GM21723 (cell line): ENCODE data around the gene LRRC8D.
"Not testable (repeated sequence)": the region's sequence is repeated elsewhere in the genome, so short reads cannot be mapped to it uniquely, and the experiment has no call there.

Experiments
- ATAC-seq: cut with Tn5 transposase; IDR thresholded peaks from one replicate; pipeline ENCODE4 v1.9.1; 2021; ENCODE audit warnings: mild to moderate bottlenecking, moderate library complexity; ENCODE audit not compliant: unreplicated experiment

LRRC8D gene

DNA sequence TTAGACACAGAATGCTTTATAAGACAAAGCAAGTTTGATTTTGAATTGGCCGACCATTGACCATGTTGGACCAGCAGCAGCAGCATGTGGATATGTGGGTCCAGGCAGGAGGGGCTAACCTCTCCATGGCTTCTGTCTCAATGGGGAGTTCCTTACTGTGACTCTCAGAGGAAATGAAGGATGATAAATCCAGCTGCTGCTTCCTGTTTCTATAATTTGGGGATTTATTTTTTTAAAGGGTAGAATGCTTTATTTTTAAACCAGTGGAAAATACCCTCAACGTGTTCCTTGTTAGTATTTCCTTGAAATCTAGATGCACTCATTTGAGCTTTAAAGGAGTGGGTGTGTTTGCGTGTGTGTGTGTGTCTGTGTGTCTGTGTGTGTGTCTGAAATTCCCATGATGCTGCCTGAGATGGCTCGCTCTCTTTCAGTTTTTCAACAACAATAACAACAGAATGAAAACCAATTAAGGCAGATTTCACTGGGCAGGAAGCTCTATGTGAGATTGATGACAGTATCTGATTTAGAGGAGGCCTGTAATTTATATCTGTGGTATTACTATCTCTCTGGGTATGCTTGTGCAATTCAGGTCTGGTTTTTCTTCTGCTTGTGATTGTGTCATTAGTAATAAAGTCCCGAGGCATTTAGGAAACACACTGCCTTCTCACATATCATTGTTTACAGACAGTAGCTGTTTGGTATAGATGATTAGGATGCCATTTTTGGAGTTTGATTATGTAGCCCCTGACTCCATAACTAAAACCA lies 88.0 kb downstream of the LRRC8D start:
- ATAC-seq, result no peak

DNA sequence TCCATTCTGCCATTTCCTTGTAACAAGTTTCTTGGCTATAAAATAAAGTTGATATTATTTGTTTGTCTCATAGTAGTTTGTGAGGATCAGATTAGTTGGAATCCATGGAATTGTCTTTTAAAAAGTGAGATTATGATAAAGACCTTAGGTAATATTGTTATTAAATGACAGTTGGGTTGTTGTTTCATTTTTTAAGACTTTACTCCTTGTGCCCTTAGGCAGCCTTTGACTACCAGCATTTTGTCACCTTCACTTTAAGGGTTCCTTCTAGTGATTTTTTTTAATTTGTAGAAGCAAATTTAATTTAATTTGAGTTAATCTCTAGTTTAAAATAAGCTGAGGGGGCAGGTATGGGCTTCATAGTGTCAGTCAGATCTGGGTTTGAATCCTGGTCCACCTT lies 89.4 kb downstream of the LRRC8D start:
- ATAC-seq, result no peak

DNA sequence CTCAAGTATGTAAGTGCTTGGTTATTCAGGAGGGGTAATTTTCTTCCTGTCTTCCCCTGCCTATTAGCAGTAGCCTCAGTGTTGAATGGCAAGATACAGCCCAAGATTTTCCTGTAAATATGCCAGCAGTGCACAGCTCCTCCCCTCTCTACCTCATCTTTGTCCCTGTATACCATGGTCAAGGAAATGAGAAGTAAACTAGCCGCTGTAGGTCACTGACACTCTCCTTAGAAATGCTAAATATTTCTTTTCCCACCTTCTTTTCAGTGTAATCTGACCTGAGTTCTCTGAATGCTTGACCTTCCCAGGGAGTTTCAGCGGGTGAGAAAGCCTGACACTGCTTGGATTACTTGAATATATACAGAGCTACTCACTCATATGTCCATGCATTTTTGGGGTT lies 89.9 kb downstream of the LRRC8D start:
- ATAC-seq, result no peak

DNA sequence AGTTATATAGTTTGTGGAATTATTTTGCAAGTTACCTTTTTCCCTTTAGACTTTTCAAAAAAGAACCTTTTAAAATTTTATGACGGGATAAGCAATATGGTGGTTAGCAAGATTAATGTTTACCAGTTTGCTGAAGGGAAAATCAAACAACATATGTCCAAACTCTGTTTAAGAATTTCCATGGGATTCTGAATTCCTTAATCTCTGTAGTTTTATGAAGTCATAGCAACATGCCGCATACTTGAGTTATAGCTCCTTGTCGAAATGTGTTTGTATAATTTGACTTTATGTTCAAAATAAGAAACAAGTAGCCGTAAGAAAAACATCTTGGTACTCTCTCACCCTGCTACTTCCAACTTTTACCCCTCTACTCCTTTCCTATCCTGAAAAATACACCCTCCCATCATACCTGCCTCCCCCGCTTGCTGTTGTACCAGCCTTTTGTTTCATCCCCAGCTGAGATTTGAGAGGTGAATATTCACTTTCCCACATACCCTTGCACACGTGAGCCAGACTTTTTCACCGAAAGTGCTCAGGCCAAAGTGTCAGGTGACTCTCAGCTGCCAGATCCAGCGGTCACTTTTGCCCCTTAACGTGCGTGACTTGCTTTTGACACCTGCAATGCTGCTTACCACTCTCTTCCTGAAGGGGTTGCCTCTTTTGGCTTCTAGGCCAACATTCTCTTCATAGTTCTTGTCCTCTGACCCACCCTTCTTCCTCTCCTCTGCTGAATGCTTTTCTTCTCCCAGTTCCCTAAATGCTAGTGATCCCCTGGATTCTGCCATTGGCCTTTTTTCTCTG lies 90.6 kb downstream of the LRRC8D start:
- no peak for ATAC-seq

DNA sequence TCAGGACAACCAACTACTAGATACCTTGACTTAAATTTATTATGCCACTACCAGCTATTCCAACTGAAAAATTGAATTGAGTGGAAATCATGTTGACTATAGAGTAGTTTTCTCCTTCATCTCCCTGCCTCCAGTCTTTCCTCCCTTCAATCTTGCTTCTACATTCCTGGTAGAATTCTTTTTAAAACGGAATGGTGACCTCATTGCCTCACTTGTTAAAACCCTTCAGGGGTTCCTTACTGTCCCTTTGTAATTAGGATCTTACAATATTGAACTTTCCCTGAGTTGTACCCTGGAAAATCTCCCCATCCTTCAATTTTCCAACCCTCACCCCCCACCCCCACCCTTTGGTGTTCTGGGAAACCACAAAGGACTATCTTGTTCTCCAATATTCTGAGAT lies 91.2 kb downstream of the LRRC8D start:
- ATAC-seq, result no peak

DNA sequence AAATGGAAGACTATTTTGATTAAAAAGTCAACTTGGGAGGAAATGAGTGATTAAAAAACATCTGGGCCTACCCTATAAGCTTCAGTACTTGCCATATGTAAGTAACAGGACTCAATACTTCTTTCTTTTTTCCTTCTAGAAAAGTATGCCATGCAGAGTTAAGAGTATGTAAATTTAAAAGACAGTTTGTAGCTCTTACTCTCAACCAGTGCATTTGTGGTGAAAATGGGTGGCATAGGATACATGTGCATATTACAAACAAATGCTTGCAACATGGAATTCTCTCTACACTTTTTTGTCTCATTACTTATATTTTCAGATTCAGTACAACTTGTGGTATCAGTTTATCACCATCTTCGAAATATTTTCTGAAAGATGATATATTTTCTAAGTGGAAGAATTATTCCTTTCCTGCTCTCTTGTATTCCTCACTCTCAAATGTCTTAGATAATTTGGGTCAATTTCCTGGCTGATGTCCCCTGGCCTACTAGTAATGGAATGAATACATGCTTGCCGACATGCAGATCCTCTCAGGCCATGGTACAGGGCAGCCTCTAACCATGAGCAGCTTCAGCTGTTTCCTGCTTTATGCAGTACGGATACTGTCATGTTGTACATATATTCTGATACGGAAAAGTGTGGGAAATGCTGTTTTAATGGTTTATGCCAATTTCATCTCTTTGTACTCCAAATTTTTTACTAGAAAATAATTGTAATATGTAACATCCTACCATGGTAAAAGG lies 92.7 kb downstream of the LRRC8D start:
- ATAC-seq, result no peak

DNA sequence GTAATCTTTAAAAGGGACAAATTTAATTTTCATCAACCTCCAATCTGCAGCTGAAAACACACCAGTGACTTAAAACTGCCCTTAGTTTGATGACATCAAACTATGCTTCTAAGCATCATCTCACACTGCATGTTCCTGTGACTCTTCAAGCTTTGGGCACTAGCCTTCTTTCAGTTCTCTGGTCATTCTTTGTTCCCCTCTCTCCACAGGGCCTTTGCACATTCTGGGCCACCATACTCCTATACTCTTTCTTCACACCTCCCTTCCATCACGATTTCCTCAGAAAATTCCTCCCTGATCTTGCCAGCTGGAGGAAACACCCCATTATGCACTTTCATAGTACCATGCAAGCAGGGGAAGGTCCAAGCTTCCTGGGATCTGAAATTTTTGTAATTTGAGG lies 96.5 kb downstream of the LRRC8D start:
- no peak for ATAC-seq

DNA sequence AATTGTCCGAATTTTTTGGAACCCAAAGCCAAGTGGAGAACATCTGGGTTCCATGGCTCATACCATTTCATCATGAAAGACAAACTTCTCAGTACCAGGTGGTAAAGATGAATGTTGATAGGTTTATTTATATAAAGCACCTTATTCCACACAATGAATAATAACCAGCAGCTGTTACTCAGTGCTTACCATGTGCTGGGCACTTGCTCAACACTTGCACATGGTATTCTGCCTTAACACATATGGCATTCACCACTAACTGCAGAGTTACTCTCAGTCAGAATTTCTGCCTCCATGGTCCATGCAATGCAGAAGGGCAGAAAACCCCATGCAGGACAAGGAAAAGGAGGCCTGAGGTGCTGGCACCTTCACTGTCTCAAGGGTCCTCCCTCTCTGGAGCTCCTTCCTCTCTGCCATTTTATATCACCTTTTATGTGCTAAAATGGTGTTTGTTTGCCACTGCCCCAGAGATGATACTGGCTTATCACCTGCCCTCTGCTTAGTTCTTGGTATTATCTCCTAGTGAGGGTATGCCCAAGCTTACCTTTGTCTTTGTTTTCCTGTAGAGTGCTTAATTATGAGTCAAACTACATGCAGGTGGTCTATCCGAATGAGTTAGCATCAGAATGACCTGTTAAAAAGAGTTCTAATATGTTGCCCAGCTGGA lies 97.4 kb downstream of the LRRC8D start:
- no peak for ATAC-seq

DNA sequence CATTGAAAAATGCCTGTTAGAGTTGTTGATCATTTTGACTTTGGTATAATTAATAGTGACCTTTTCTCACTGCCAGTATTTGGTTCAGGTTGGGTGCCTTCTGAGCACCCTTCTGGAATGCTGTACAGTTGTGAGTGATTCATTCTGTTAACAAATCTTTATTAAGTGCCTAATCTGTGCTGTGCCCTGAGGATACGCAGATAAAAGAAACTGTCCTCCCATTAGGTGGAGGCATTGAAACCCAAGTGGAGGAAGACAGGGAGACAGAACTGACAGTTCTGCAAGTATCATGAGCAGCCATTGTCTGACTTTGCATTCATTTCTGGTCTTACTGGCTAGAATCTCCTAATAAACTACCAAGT lies 97.9 kb downstream of the LRRC8D start:
- ATAC-seq, result no peak

DNA sequence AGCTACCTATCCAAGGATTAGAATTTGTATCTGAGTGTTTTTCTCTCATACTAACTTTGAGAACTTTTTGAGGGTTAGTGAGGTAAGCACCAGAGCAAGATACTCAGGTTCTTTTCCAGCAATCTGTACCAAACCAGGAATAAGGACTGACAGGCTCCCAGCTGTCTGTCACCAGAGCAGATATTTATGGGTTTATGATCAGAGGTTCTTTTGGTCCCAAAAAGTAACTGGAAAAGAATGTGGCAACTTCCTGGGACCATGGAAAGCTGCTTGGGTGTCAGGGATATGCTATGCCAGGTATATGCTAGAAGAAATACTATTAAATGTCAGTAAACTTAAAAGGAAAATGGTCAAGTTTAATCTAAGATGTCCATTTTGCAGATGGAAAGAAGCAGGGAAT lies 98.3 kb downstream of the LRRC8D start:
- ATAC-seq, result no peak

DNA sequence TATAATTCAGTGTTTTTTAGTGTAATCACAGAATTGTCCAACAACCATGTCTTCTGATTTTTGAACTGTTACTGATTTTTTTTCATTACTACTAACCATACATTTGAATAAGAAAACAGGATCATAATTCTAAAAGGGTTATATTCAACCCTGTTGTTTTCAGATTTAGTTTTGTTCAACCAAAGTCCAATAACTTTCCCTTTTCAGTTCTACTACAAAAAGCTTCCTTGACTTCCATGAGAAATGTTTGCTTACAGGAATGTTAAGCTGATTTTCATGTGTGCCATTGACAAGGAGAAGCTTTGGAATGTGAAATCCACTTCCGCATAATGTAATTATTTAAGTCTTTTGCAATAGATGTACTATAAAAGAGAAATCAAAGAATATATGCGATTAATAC lies 102.1 kb downstream of the LRRC8D start:
- ATAC-seq, result no peak

DNA sequence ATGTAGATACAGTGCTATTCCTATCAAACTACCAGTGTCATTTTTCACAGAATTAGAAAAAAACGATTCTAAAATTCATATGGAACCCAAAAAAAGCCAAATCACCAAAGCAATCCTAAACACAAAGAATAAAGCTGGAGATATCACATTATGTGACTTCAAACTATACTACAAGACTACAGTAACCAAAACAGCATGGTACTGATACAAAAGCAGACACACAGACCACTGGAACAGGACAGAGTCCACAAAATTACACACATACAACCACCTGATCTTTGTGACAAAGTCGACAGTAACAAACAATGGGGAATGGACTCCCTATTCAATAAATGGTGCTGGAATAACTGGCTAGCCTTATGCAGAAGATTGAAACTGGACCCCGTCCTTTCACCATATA lies 102.7 kb downstream of the LRRC8D start:
- ATAC-seq, result no peak

DNA sequence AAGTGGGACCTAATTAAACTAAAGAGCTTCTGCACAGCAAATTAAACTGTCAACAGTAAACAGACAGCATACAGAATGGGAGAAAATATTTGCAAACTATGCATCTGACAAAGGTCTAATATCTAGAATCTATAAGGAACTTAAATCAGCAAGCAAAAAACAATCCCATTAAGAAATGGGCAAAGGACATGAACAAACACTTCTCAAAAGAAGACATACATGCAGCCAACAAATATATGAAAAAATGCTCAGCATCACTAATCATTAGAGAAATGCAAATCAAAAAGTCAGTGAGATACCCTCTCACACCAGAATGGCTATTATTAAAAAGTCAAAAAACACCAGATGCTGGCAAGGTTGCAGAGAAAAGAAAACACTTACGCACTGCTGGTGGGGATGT lies 103.2 kb downstream of the LRRC8D start:
- not testable (repeated sequence) for ATAC-seq

DNA sequence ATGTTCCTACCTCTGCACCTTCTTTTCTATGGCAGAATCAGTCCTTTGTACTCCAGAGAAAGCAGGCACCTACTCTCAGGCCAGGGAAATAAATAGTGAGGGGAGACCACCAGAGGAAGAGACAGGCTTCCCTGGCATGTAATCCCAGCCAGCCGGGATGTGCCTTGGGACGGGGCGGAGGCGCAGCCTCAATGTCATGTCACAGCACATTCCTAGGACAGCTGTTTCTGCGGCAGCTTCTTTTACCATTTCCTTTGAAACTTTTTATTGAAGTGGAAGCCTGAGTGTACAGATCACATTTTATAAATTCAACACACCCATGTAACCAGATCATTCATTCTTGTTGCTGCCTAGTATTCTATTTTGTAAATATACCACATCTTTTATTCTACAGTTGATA lies 106.2 kb downstream of the LRRC8D start:
- ATAC-seq, result no peak

DNA sequence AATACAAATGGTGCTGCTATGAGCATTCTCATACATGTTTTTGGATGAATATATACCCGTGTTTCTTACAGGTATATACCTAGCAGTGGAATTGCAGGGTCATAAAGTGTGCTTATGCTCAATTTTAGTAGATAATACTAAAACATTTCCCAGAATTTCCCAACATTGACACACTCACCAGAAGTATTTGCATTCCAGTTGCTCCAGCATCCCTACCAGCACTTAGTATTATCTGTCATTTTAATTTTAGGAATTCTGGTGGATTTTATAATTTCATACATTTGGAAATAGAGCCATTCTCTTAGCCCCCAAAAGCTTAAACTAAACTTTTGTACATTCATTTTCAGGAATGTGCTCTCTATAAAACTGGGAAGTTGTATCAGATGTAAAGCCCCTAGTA lies 106.6 kb downstream of the LRRC8D start:
- ATAC-seq, result no peak

DNA sequence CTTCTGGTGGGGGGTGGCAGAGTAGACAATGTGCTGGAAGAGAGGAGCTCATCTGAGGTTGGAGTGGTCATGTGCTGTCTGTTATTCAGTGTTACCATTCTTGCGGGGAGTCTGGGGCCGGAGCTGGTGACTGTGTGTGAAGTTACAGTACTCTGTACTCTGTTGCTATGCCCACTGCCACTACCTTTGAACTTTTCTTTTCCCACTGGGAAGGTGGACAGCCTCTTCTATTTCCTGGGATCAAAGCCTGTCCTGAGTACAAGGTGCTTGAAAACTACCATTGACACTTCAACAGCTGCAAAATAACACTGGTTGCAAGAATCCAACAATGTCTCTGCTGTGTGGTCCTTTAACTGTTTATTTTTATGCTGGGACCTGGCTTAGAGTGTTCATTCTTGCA lies 107.7 kb downstream of the LRRC8D start:
- ATAC-seq, result no peak

DNA sequence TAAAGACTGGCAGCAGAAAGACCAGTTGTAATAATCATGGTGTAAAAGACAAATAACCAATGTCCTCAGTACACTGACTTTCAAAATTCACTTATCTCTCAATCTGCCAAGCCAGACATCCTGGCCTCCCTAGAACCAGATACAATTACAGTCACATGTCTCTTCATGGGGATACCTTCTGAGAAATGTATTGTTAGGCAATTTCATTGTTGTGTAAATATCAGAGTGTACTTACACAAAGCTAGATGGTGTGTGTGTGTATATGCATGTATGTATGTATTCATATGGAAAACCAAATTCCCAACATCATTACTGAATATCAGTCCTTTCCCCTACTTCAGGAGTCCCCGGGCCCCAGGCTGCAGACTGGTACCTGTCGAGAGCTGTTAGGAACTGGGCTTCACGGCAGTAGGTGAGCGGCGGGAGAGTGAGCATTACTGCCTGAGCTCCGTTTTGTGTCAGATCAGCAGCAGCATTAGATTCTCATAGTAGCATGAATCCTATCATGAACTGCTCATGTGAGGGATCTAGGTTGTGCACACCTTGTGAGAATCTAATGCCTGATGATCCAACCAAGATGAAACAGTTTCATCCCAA lies 108.7 kb downstream of the LRRC8D start:
- ATAC-seq, result no peak

DNA sequence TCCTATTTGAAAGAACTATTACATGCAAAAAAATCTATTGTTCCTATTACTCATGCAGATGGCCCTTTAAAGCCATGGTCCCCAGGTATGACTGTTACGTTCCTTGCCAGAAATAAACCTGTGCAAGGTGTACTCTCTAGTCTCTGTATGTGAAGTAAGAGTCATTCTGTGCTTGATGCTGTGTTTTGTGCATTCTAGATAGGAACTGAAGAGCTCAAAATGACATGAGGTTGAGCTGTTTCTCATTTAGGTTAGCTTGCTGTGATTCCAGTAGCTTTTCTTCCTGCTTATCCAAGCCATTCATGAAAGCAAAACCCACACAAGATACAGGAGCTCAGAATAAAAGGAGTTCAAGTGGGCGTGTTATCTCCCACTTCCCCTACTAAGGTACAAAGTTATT lies 109.7 kb downstream of the LRRC8D start:
- no peak for ATAC-seq

DNA sequence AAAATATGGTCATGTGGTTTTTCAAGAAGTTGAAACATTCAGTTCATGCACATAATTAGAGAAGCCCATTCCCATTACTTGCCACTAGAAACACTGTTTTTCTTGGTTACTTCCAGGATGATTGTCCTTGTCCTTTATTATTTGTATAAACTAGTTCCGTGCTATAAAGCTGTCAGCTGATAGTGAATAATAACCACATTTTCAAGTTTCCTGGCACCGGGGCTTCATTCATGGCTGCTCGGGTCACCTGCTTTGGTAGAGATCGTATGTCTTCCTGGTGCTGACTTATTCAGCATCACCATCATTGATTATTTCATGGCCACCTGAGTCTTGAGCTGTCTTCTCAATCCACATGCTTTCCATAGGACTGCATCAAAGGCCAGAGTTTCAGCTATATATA lies 111.1 kb downstream of the LRRC8D start:
- ATAC-seq, result no peak

DNA sequence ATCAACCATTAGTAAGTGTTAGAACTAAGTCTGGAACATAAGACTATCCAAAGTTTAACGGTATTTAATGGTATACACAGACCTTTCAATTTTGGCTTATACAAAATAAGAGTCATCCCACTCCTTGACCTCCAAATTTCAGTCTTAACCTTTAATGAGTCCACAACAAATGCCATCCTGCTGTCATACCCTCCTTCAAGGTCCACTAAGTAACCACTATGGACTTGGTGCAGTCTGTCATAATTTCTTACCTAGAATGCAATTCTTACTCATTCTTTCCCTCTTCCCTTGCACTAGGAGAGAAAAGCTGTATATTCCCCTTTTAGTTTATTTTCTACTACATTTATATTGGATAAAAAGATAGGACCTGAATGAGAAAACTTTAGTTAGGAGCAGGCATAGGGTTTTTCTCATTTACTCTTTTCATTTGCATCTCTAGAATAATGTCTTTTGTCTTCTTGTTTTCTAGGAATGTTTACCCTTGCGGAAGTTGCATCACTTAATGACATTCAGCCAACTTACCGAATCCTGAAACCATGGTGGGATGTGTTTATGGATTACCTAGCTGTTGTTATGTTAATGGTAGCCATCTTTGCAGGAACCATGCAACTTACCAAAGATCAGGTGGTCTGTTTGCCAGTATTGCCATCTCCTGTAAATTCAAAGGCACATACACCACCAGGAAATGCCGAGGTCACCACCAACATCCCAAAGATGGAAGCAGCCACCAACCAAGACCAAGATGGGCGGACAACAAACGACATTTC lies 111.9 kb downstream of the LRRC8D start:
- ATAC-seq, result no peak
